Lower leg skin (tissue), 4 donors: ENCODE data around the gene SLC15A3. TPM values are rescaled to one million over a fixed set of nuclear protein-coding genes. Genes with fewer than 3 reads are reported as not detected.

Source experiments
- DNase-seq, 2 donors: peaks; one replicate each; pipeline ENCODE4 v3.0.0-alpha.2; 2019; ENCODE audit warnings: low spot score in 2 of 2
- H3K4me3 ChIP-seq: fragments of 200-600 bp; sonication (generic); 2 replicates; pipeline ENCODE4 v1.5.1; 2017; ENCODE audit warnings: mild to moderate bottlenecking, low read depth; ENCODE audit not compliant: poor library complexity, severe bottlenecking
- CTCF ChIP-seq, 3 donors: fragments of 450-650 bp; IDR thresholded peaks; one replicate each; pipeline ENCODE4 v1.5.1; 2016; ENCODE audit warnings: antibody characterized with exemption in 3 of 3, mild to moderate bottlenecking in 3 of 3, moderate library complexity in 2 of 3
- POLR2A ChIP-seq, 2 donors: fragments of 450-650 bp; IDR thresholded peaks; one replicate each; pipeline ENCODE4 v1.6.1; 2016 to 2017; ENCODE audit warnings: antibody characterized with exemption in 2 of 2, mild to moderate bottlenecking in 1 of 2, moderate library complexity in 1 of 2
- WGBS, 2 donors: methylation state at CpG; one replicate each; pipeline ENCODE4 v1.1.5; 2018; 5-methylcytosine and 5-hydroxymethylcytosine counted together
- intact Hi-C: fragments of 100-400 bp; cut with DNase I; formaldehyde crosslinking; loops from one replicate; pipeline ENCODE4 v1.15.0; 2023; ENCODE audit warnings: low total_unique reads
- total RNA-seq, 4 donors: library from RNA; depleted of rRNA; stranded (reverse); fragments of >200 nt; gene quantifications; one replicate each; pipeline ENCODE4 v1.1.0, GENCODE V29; 2016

Gene SLC15A3
- total RNA-seq, 4 donors from 2014 or later: 4.4 to 7.4 (median 5.4) TPM

DNA sequence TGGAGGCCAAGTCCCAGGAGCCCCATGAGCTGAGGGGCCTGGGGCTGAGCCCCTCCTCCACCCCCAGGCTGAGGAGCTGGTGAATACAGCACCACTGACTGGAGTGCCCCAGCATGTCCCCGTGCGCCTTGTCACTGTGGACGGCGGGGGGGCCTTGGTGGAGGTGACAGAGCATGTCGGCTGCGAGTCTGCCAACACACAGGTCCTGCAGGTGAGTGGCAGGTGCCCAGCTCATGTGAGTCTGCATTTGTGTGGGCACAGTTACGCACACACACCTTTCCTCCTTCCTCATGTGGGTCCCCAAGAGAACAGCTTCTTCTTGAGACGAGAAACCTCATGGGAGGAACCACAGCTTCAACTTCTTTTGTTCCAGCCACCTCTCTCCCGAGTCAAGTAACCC lies 20.1 kb downstream of the SLC15A3 start:
- intact Hi-C loops: no loop called here
- TF ChIP-seq CTCF (IDR thresholded peaks at IDR 0.05) (no peak), POLR2A (IDR thresholded peaks at IDR 0.05) (no peak)
- no peak overlapping the region for H3K4me3 ChIP-seq
- WGBS, 2 donors: 87 to 88% methylated on average over 9 of the region's 9 CpGs
- DNase-seq: no peak

GRCh38 chr11:60930394-60930793 lies 21.6 kb downstream of the SLC15A3 start:
- TF ChIP-seq CTCF (IDR thresholded peaks at IDR 0.05) (no peak), POLR2A (IDR thresholded peaks at IDR 0.05) (no peak)
- DNase-seq: no peak
- H3K4me3 ChIP-seq: no peak overlapping the region
- 93 to 94% methylated on average over 4 of the region's 4 CpGs for WGBS, 2 donors
- intact Hi-C loops: no loop called here

- 67 to 71% methylated on average over 4 of the region's 4 CpGs for WGBS, 2 donors
- no peak for DNase-seq
- intact Hi-C loops: no loop called here
- no peak overlapping the region for H3K4me3 ChIP-seq
- no peak for TF ChIP-seq POLR2A (IDR thresholded peaks at IDR 0.05)
- TF ChIP-seq CTCF (IDR thresholded peaks at IDR 0.05): no peak
Measured at GRCh38 chr11:60929764-60930163, 22.2 kb downstream of the SLC15A3 start.

GRCh38 chr11:60928563-60929001 lies 23.4 kb downstream of the SLC15A3 start:
- no peak for DNase-seq
- TF ChIP-seq POLR2A (IDR thresholded peaks at IDR 0.05) (no peak), CTCF (IDR thresholded peaks at IDR 0.05) (no peak)
- 86 to 91% methylated on average over 13 to 14 of the region's 20 CpGs for WGBS, 2 donors
- H3K4me3 ChIP-seq: no peak overlapping the region
- intact Hi-C loops: no loop called here

DNA sequence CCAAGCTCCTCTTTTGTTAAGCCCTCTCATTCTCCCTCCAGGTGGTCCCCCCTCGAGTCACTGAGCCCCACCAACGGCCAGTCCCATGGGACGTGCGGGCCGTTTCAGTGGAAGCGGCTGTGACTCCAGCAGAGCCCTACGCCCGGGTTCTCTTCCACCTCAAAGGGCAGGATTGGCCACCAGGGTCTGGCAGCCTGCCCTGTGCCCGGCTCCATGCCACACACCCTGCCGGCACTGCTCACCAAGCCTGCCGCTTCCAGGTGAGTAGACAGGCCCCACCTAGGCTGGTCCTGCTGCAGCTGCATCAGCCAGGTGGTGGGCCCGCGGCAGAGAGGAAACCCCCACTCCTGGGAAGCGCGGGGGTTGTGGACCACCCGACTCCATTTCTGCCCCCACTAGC lies 24.4 kb downstream of the SLC15A3 start:
- DNase-seq: no peak
- WGBS, 2 donors: 77 to 80% methylated on average over 15 to 16 of the region's 16 CpGs
- TF ChIP-seq CTCF (IDR thresholded peaks at IDR 0.05): no peak
- no peak for TF ChIP-seq POLR2A (IDR thresholded peaks at IDR 0.05)
- intact Hi-C loops: no loop called here
- no peak overlapping the region for H3K4me3 ChIP-seq

DNA sequence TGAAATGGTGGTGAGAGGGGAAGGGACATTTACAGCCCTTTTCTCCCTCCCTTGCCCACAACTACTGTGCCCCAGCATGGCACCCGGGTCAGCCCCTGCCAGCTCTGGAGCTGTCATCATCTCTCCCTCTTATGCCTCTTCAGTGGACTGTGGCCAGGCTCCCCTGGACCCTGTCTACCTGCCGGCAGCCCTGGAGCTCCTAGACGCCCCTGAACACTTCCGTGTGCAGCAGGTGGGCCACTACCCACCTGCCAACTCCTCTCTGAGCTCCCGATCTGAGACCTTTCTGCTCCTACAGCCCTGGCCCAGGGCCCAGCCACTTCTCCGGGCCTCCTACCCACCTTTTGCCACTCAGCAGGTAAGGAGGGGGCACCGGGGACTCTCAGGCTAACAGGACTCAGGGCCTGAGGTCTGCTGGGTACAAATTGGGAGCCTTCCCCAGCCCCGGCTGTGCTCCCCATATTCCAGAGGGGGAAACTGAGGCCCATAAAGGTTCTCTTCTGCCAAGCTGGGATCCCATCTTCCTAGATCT lies 24.8 kb downstream of the SLC15A3 start:
- WGBS, 2 donors: 92 to 93% methylated on average over 8 of the region's 8 CpGs
- no peak for DNase-seq

More for the DNA sequence above, 24.8 kb downstream of the SLC15A3 start:
- TF ChIP-seq POLR2A (IDR thresholded peaks at IDR 0.05) (no peak), CTCF (IDR thresholded peaks at IDR 0.05) (no peak)
- intact Hi-C loops: no loop called here
- H3K4me3 ChIP-seq: no peak overlapping the region
